HL-60 (cell line): ENCODE results near the gene SUN2.

ENCODE experiments used
- CTCF ChIP-seq: IDR thresholded peaks from one replicate; pipeline ENCODE4 v1.5.1; 2011; ENCODE audit warnings: low read length, control low read depth, inconsistent platforms; ENCODE audit not compliant: insufficient read depth
- GABPA ChIP-seq: IDR thresholded peaks from 2 replicates; pipeline ENCODE4 v1.6.1; 2012; ENCODE audit warnings: low read depth
- POLR2AphosphoS5 ChIP-seq: IDR thresholded peaks from 2 replicates; pipeline ENCODE4 v1.6.1; 2012; ENCODE audit warnings: low read depth
- REST ChIP-seq: IDR thresholded peaks from 2 replicates; pipeline ENCODE4 v1.6.1; 2012; ENCODE audit warnings: low read depth; ENCODE audit not compliant: insufficient replicate concordance
- SPI1 ChIP-seq: IDR thresholded peaks from 2 replicates; pipeline ENCODE4 v1.6.1; 2012; ENCODE audit warnings: low read depth, mild to moderate bottlenecking, borderline replicate concordance

DNA sequence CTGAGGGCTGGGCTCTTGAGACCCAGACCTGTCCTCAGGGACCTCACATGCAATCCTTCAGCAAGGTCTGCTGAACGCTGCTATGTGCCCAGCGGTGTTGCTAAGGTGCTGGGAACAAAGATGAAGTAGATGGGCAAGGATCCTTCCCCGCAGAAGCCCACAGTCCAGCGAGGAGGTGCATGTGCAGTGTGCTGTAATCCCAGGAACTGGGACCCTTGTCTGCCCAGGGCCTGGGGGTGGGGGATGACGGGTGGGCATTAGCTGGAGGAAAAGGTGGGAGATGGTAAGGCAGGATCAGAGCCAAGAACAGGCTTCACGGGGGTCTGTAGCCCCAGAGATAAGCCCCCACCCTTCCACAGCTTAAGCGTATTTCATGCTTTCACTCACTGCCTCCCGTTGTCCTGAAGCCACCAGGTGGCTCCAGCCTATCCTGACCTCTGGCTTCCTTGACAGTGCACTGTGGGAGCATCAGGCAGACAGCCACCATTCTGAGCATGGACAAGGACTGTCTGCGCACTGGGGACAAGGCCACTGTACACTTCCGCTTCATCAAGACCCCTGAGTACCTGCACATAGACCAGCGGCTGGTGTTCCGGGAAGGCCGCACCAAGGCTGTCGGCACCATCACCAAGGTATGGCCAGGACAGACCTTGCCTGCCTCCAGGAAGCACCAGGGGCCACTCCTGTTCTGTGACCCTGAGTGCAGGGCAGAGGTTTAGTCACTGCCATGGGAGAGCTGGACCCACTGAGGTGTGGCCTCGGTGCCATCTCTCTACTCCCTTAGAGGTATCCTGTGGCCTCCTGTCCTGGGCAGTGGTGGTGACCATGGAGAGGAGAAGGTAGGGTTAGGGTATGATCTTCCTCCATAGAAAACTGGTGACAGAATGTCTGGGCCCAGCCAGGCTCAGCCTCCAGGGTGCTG lies 28.0 kb downstream of the SUN2 start:
- no peak for TF ChIP-seq GABPA
- no peak for TF ChIP-seq CTCF
- TF ChIP-seq REST, result no peak
- TF ChIP-seq POLR2AphosphoS5, result no peak
- no peak for TF ChIP-seq SPI1
